AG09309 (cell line): ENCODE data around the gene SUN1.

ENCODE experiments used
- DNase-seq: peaks from one replicate; pipeline ENCODE4 v3.0.0-alpha.2; 2010; ENCODE audit warnings: low read depth
- H3K4me3 ChIP-seq: 2 replicates; pipeline ENCODE4 v1.5.1; 2011; ENCODE audit warnings: mild to moderate bottlenecking, low read depth, low read length, moderate library complexity; ENCODE audit not compliant: control insufficient read depth
- CTCF ChIP-seq: IDR thresholded peaks from 2 replicates; pipeline ENCODE4 v1.5.1; 2011; ENCODE audit warnings: mild to moderate bottlenecking, low read depth, low read length, inconsistent platforms; ENCODE audit not compliant: insufficient read depth, control insufficient read depth; ENCODE audit errors: missing control alignments

SUN1 gene

GRCh38 chr7:914521-915194 lies 82.4 kb downstream of the SUN1 start:
- no peak for TF ChIP-seq CTCF
- H3K4me3 ChIP-seq: no peak overlapping the region
- DNase-seq: no peak

- DNase-seq: no peak
- no peak for TF ChIP-seq CTCF
- H3K4me3 ChIP-seq: no peak overlapping the region
Observed at GRCh38 chr7:915291-916218, 83.3 kb downstream of the SUN1 start.

- DNase-seq: no peak
- H3K4me3 ChIP-seq: no peak overlapping the region
- no peak for TF ChIP-seq CTCF
Observed at GRCh38 chr7:916291-916941, 84.1 kb downstream of the SUN1 start.

GRCh38 chr7:917255-918117 lies 85.2 kb downstream of the SUN1 start:
- no peak for TF ChIP-seq CTCF
- no peak for DNase-seq
- no peak overlapping the region for H3K4me3 ChIP-seq

GRCh38 chr7:918118-918425 lies 85.8 kb downstream of the SUN1 start:
- TF ChIP-seq CTCF: no peak
- no peak for DNase-seq
- H3K4me3 ChIP-seq: no peak overlapping the region

GRCh38 chr7:918441-919113 lies 86.3 kb downstream of the SUN1 start:
- no peak for DNase-seq
- no peak for TF ChIP-seq CTCF
- no peak overlapping the region for H3K4me3 ChIP-seq
